Measurements from ENCODE around the gene SMARCA5. TPM values are rescaled to one million over a fixed set of nuclear protein-coding genes. Genes with fewer than 3 reads are reported as not detected.

SMARCA5 gene
- total RNA-seq, 1 experiment from 2014 or later = 107 TPM

DNA sequence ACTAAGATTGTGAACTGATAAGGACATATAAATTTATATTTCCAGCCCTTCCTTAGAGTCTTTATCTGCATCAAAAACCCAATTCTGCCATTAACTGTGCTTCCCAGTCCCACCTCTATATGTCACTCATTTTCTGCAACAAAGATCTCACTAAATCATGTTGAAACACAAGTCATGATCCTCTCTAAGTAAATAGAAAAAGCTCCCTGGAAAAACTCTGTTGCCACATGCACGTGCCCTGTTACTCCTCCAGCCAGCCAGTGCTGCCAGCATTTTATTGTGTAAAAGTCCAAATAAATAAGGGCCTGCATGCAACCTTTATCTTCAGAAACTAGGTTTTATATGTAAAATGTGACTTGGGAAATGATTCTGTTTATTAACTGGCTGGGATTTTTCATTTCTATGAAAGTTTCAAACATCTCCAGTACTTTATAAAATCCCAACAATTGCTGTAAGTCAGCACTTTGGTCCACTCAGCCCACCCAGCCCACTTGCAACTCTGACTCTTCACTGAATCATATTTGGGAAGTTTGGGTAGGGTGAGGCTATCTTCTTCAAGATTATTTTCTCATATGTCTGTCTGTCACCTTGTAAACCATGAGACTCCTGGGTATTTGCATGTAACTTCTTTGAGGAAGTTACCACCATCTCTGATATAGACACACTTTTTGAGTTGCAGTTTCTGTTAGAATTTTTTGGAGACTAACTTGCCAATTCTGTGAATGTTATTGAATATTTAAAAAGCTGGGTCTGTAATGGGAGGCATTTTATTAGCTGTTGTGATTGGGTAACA is 40.0 kb upstream of the SMARCA5 start:
- no peak overlapping the region for H2BK5ac ChIP-seq (ENCODE audit: insufficient read length, low read length)
- Mint-ChIP-seq H3K4me3 (no peak overlapping the region), H3K27me3 (ENCODE audit: low read depth) (no peaks in the 10 kb centered on the region), H3K27ac (no peak overlapping the region), H3K4me1 (no peaks in the 10 kb centered on the region), H3K9me3 (no peaks in the 10 kb centered on the region), H3K36me3 (ENCODE audit: insufficient read depth in 1 of 3, low read depth in 3 of 3) (peaks cover 3 to 5% (median 5%) of the 10 kb centered on the region in 3 experiments; a peak in 5 of 7 replicates)
- no peak overlapping the region for H4K5ac ChIP-seq (ENCODE audit: insufficient read length, low read depth, low read length)
- H3K23ac ChIP-seq (ENCODE audit: insufficient read length, low read depth, low read length) = no peak overlapping the region
- TF ChIP-seq, protein P1, sequence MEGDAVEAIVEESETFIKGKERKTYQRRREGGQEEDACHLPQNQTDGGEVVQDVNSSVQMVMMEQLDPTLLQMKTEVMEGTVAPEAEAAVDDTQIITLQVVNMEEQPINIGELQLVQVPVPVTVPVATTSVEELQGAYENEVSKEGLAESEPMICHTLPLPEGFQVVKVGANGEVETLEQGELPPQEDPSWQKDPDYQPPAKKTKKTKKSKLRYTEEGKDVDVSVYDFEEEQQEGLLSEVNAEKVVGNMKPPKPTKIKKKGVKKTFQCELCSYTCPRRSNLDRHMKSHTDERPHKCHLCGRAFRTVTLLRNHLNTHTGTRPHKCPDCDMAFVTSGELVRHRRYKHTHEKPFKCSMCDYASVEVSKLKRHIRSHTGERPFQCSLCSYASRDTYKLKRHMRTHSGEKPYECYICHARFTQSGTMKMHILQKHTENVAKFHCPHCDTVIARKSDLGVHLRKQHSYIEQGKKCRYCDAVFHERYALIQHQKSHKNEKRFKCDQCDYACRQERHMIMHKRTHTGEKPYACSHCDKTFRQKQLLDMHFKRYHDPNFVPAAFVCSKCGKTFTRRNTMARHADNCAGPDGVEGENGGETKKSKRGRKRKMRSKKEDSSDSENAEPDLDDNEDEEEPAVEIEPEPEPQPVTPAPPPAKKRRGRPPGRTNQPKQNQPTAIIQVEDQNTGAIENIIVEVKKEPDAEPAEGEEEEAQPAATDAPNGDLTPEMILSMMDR (conservative IDR thresholded peaks at IDR 0.05) = no peak
- H3K27ac ChIP-seq (ENCODE audit: insufficient read length, low read depth, low read length) = no peak overlapping the region
- H4K91ac ChIP-seq (ENCODE audit: insufficient read length, low read depth, low read length) = no peak overlapping the region
- no peak overlapping the region for H3K56ac ChIP-seq (ENCODE audit: insufficient read length, low read depth, low read length)
- H3K14ac ChIP-seq (ENCODE audit: insufficient read depth, low read length) = no peak overlapping the region
- no peak overlapping the region for H3K9ac ChIP-seq (ENCODE audit: extremely low read depth, insufficient read length, low read length)
- no peak overlapping the region for H2BK12ac ChIP-seq (ENCODE audit: insufficient read length, low read depth, low read length)
- H2AK5ac ChIP-seq (ENCODE audit: insufficient read length, low read length) = no peak overlapping the region
- no peak overlapping the region for H3K4ac ChIP-seq (ENCODE audit: low read depth, low read length)
- H3K18ac ChIP-seq (ENCODE audit: insufficient read length, low read depth, low read length) = no peak overlapping the region
- H2BK120ac ChIP-seq (ENCODE audit: low read depth, low read length, poor library complexity, severe bottlenecking) = no peak overlapping the region
- no CpG with 5 or more reads among the region's 1 CpG for whole genome bisulfite sequencing (ENCODE audit: extremely low coverage, insufficient read length, low lambda C conversion rate)
- H3K79me2 ChIP-seq (ENCODE audit: insufficient read depth, low read length) = no peaks in the 10 kb centered on the region
- no peak for DNase-seq
- no peak overlapping the region for H2AFZ ChIP-seq (ENCODE audit: low read length)
- H2BK15ac ChIP-seq (ENCODE audit: low read depth, low read length) = no peak overlapping the region
- no peaks in the 10 kb centered on the region for H3K27me3 ChIP-seq (ENCODE audit: insufficient read depth, low read length)
- no peaks in the 10 kb centered on the region for H4K20me1 ChIP-seq (ENCODE audit: control insufficient read depth, insufficient read depth, insufficient read length)
- no peaks in the 10 kb centered on the region for H3K79me1 ChIP-seq (ENCODE audit: insufficient read depth, low read depth, low read length, poor library complexity, severe bottlenecking)
- H3T11ph ChIP-seq (ENCODE audit: low read length) = no peak overlapping the region
- no peak overlapping the region for H3K4me2 ChIP-seq (ENCODE audit: insufficient read depth, insufficient read length, low read length)
- no peaks in the 10 kb centered on the region for H3K23me2 ChIP-seq (ENCODE audit: insufficient read length, low read depth, low read length, poor library complexity, severe bottlenecking)
- no peak overlapping the region for H2BK20ac ChIP-seq (ENCODE audit: low read depth, low read length, poor library complexity, severe bottlenecking)
- no peaks in the 10 kb centered on the region for H3K9me3 ChIP-seq (ENCODE audit: control insufficient read depth, low read depth, low read length)
- H3K4me1 ChIP-seq (ENCODE audit: insufficient read depth, low read length) = no peaks in the 10 kb centered on the region
- H4K8ac ChIP-seq (replicated peaks; ENCODE audit: insufficient read length, low read depth, low read length) = no peak overlapping the region

Data from H9 (cell line).